ENCODE data around the gene SLIT3. TPM values are rescaled to one million over a fixed set of nuclear protein-coding genes. Genes with fewer than 3 reads are reported as not detected.

The SLIT3 gene
- total RNA-seq, 4 donors from 2014 or later = 10.8 to 30.8 (median 18.4) TPM

DNA sequence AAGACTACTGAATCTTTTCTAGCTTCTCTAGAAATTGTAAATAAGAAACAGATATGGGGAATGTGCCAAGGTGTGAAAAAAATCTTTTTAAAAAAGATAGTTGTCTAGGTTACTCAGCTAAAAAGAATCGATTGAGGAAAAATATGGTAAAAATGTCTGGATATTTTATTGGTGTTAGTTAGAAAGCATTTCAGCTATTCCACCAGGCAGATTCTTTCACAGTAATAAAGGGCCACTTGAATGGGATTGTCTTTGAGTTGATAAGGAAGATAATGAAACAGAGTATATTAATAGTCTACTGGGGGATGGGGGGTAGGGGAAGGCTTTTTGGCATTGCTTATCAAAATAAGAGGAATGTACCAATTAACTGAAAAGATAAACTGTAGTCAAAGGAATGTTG lies 51.9 kb downstream of the SLIT3 start:
- TF ChIP-seq EP300 (IDR thresholded peaks at IDR 0.05) (no peak), POLR2A (IDR thresholded peaks at IDR 0.05) (no peak), POLR2AphosphoS5 (IDR thresholded peaks at IDR 0.05) (no peak)
- TF ChIP-seq, protein P1, sequence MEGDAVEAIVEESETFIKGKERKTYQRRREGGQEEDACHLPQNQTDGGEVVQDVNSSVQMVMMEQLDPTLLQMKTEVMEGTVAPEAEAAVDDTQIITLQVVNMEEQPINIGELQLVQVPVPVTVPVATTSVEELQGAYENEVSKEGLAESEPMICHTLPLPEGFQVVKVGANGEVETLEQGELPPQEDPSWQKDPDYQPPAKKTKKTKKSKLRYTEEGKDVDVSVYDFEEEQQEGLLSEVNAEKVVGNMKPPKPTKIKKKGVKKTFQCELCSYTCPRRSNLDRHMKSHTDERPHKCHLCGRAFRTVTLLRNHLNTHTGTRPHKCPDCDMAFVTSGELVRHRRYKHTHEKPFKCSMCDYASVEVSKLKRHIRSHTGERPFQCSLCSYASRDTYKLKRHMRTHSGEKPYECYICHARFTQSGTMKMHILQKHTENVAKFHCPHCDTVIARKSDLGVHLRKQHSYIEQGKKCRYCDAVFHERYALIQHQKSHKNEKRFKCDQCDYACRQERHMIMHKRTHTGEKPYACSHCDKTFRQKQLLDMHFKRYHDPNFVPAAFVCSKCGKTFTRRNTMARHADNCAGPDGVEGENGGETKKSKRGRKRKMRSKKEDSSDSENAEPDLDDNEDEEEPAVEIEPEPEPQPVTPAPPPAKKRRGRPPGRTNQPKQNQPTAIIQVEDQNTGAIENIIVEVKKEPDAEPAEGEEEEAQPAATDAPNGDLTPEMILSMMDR (IDR thresholded peaks at IDR 0.05) = no peak
- no peaks in the 10 kb centered on the region for H3K36me3 ChIP-seq
- no peaks in the 10 kb centered on the region for H3K27me3 ChIP-seq
- 35% methylated on average over 1 of the region's 1 CpG for WGBS
- H3K27ac ChIP-seq = peak overlapping the region; percentile 23
- no peak overlapping the region for H3K4me3 ChIP-seq
- no peaks in the 10 kb centered on the region for H3K9me3 ChIP-seq
- DNase-seq (ENCODE audit: low spot score in 2 of 2) = no peak
- H3K4me1 ChIP-seq = no peaks in the 10 kb centered on the region

DNA sequence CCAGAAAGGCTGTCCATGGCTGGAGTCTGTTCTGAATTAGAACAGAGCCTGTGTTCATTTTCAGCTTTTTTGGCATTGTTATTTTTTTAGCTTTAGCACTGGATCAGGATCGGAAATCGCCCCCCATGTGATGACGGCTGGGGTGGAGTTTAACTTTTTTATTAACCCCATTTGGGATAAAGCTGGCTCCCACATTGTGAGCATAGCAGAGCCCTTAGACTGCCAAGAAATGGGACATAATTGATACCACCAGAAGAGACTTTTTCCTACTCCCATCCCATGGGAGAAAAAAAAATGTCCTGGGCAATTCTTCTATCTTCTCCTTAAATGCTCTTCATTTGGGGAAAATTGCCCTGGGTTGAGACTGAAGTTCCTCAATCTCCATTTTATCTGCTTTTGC lies 52.4 kb downstream of the SLIT3 start:
- TF ChIP-seq POLR2AphosphoS5 (IDR thresholded peaks at IDR 0.05) (peak in 1 of 3 donors; percentile 45), POLR2A (IDR thresholded peaks at IDR 0.05) (no peak), EP300 (IDR thresholded peaks at IDR 0.05) (no peak)
- TF ChIP-seq, protein P1 (IDR thresholded peaks at IDR 0.05) = no peak
- Histone ChIP-seq H3K27ac (peak overlapping the region; percentile 23), H3K4me1 (peaks cover 3% of the 10 kb centered on the region), H3K4me3 (no peak overlapping the region), H3K9me3 (no peaks in the 10 kb centered on the region), H3K36me3 (no peaks in the 10 kb centered on the region), H3K27me3 (no peaks in the 10 kb centered on the region)
- no peak for DNase-seq (ENCODE audit: low spot score in 2 of 2)
- WGBS = 38% methylated on average over 3 of the region's 3 CpGs

- H3K4me1 ChIP-seq = peaks cover 4% of the 10 kb centered on the region
- no peaks in the 10 kb centered on the region for H3K36me3 ChIP-seq
- no peak for DNase-seq (ENCODE audit: low spot score in 2 of 2)
- no peak overlapping the region for H3K27ac ChIP-seq
- 84% methylated on average over 3 of the region's 3 CpGs for WGBS
- no peak for TF ChIP-seq POLR2AphosphoS5 (IDR thresholded peaks at IDR 0.05)
- TF ChIP-seq POLR2A (IDR thresholded peaks at IDR 0.05) = no peak
- TF ChIP-seq EP300 (IDR thresholded peaks at IDR 0.05) = no peak
- TF ChIP-seq, protein P1 (IDR thresholded peaks at IDR 0.05) = no peak
- H3K9me3 ChIP-seq = no peaks in the 10 kb centered on the region
- no peak overlapping the region for H3K4me3 ChIP-seq
- no peaks in the 10 kb centered on the region for H3K27me3 ChIP-seq
Observed at GRCh38 chr5:169244812-169245211, 56.1 kb downstream of the SLIT3 start.

DNA sequence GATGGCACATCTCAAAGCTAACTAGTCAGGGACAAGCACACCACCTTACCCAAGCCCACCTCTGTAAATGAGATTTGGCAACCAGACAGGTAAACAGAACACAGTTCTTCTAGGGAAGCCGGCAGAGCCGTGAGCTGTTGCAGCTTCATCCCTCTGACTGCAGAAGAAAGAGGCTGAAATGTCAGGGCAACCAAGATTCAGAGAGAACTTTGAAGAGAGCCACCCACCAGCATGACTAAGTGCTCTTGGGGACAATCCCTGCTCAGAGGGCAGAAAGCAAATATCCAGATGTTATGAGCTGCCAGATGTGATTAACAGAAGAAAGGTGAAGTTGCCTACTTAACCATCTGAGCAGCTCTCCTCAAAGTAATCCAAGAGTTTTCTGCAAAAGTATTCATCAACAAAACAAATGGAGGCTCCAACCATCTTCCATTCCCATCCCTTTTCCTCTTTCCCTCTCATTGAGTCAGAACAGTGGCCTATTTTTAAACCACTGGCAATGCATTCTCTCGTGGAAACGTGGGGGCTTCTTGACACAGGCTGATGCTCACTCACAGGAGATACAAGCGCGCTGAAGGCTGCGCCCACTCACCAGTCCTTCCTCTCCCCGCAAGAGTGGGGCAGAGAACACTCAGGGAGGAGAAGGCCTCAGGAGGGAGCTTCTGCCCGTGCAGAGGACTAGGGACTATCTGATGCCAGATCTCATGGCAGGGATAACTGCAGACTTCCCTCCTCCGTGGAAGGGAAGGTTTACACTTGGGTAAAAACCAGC lies 57.1 kb downstream of the SLIT3 start:
- DNase-seq (ENCODE audit: low spot score in 2 of 2) = no peak
- no peak overlapping the region for H3K27ac ChIP-seq
- H3K4me1 ChIP-seq = peaks cover 4% of the 10 kb centered on the region
- WGBS = 67% methylated on average over 10 of the region's 10 CpGs
- no peaks in the 10 kb centered on the region for H3K27me3 ChIP-seq
- H3K36me3 ChIP-seq = no peaks in the 10 kb centered on the region
- no peaks in the 10 kb centered on the region for H3K9me3 ChIP-seq
- H3K4me3 ChIP-seq = no peak overlapping the region
- TF ChIP-seq, protein P1 (IDR thresholded peaks at IDR 0.05) = no peak
- TF ChIP-seq POLR2AphosphoS5 (IDR thresholded peaks at IDR 0.05) (no peak), EP300 (IDR thresholded peaks at IDR 0.05) (no peak), POLR2A (IDR thresholded peaks at IDR 0.05) (no peak)

GRCh38 chr5:169242849-169243186 lies 58.1 kb downstream of the SLIT3 start:
- no peaks in the 10 kb centered on the region for H3K36me3 ChIP-seq
- TF ChIP-seq POLR2AphosphoS5 (IDR thresholded peaks at IDR 0.05) (no peak), POLR2A (IDR thresholded peaks at IDR 0.05) (no peak), EP300 (IDR thresholded peaks at IDR 0.05) (no peak)
- TF ChIP-seq, protein P1 (IDR thresholded peaks at IDR 0.05) = no peak
- no peaks in the 10 kb centered on the region for H3K27me3 ChIP-seq
- no peaks in the 10 kb centered on the region for H3K9me3 ChIP-seq
- DNase-seq (ENCODE audit: low spot score in 2 of 2) = no peak
- H3K4me1 ChIP-seq = peaks cover 4% of the 10 kb centered on the region
- H3K27ac ChIP-seq = no peak overlapping the region
- no peak overlapping the region for H3K4me3 ChIP-seq
- 57% methylated on average over 2 of the region's 2 CpGs for WGBS

Measured in suprapubic skin (tissue), 4 donors.